ENCODE measurements around the gene DDX50.
"Not testable (repeated sequence)": the region's sequence is repeated elsewhere in the genome, so short reads cannot be mapped to it uniquely, and the experiment has no call there.

DDX50 gene, protein sequence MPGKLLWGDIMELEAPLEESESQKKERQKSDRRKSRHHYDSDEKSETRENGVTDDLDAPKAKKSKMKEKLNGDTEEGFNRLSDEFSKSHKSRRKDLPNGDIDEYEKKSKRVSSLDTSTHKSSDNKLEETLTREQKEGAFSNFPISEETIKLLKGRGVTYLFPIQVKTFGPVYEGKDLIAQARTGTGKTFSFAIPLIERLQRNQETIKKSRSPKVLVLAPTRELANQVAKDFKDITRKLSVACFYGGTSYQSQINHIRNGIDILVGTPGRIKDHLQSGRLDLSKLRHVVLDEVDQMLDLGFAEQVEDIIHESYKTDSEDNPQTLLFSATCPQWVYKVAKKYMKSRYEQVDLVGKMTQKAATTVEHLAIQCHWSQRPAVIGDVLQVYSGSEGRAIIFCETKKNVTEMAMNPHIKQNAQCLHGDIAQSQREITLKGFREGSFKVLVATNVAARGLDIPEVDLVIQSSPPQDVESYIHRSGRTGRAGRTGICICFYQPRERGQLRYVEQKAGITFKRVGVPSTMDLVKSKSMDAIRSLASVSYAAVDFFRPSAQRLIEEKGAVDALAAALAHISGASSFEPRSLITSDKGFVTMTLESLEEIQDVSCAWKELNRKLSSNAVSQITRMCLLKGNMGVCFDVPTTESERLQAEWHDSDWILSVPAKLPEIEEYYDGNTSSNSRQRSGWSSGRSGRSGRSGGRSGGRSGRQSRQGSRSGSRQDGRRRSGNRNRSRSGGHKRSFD

DNA sequence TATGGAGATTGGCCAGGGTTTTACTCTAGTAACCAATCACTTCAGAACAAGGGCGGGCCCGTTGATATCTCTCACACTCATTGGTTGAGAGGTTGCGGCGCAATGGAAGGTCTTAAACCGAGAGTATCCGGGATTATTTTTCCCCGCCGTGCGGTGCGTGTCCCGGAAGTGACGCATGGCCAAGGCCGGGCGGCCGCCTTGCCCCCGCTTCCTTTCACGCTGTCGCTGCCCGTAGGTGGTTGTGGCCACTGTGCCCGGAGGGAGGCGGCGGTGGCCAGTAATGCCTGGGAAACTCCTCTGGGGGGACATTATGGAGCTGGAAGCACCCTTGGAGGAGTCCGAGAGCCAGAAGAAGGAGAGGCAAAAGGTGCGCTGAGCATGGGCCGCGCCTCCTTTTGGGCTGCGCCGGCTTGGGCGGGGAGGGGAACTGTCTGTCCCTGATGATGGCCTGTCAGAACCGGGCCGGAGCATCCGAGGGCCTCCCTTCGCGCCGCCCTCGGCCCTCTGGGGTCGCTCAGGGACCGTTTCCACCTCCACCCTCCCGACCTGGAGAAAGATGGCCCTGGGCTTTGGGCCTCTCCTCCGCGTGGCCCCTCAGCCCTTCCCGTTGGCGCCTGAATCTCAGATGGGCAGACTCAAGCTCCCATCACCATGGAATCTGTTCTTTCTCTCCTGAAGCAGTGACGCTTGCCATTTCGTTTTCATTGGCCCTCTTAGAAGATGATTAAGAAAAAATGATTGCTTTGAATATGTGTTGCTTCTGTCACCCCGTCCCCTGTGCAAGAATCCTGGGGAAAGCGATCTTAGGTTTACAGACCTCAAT lies at the start of gene DDX50:
DDX50 (plus strand) TSS at position 211 of the 823 bp plus-strand sequence; CDS start at position 281, 70 bp downstream.
- peak; percentile 99 for DNase-seq

DNA sequence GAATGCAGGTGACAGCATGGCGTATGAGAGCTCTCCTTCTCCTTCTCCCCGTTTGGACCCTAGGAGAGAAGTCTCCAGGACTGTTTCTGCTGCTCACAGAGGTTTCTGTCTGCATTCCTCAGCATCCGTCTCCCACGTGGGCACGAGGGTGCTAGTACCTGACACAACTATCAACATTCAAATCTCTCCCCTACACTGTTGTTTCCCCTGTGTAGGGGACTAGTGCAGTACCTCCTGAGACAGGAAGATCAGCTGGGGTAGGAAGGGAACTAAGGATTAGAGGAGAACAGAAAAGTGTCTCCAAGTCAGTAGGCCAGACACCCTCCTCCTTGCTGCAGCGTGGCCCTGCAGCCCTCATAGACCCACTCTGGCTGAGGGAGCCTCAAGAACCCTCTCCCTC lies 44.8 kb upstream of the DDX50 start:
- no peak for DNase-seq

DNA sequence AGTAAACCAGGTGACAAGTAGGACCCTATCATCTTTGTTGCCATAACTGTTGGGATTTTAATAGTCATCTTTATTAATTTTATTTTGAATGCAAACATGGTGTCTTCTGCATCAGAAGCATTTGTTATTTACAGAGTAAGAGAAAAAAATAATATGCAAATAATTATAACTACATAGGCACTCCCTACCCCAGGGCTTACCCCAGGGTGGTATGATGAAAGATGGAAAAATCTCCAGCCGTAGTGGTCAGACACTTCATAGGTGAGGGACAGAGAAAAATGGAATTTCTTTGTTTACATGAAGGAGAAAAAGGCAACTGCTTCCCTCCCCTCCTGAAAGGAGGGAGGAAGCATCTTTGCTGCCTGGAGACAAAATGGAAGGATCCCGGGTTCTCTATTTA lies 44.1 kb upstream of the DDX50 start:
- no peak for DNase-seq

DNA sequence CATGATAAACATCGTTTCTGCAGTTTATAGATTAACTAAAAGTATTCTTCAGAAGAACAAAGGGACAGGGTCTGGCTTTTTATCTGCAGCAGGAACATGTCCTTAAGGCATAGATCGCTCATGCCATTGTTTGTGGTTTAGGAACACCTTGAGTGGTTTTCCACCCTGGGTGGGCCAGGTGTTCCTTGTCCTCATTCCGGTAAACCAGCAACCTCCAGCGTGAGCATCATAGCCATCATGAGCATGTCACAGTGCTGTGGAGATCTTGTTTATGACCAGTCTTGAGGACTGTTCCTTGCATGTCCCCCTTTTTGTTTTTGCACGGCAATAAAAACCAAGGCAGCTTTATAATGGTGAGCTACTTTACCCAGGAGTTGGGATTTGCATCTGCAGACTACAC lies 39.9 kb upstream of the DDX50 start:
- no peak for DNase-seq

DNA sequence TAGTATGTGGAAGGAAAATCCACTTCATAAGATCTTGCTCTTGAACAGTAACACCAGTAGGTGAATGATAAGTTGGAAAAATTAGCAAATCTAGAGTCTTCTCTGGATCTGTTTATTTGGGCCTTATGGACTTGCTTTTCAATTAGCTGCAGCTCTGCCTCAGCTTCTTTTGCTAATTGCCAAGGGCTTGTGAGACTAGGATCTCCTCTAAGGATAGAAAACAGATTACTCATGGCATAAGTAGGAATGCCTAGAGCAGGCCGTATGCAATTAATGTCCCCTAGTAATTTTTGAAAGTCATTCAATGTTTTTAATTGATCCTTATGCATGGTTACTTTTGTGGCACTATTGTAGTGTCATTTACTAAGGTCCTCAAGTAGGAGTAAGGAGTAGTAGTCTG lies 36.5 kb upstream of the DDX50 start:
- DNase-seq: no peak

DNA sequence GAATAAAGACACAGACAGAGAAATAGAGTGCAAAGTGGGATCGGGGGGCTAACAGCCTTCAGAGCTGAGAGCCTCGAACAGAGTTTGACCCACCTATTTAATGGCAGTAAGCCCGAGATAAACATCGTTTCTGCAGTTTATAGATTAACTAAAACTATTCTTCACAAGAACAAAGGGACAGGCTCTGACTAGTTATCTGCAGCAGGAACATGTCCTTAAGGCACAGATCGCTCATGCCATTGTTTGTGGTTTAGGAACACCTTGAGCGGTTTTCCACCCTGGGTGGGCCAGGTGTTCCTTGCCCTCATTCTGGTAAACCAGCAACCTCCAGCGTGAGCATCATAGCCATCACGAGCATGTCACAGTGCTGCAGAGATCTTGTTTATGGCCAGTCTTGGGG lies 32.9 kb upstream of the DDX50 start:
- not testable (repeated sequence) for DNase-seq

DNA sequence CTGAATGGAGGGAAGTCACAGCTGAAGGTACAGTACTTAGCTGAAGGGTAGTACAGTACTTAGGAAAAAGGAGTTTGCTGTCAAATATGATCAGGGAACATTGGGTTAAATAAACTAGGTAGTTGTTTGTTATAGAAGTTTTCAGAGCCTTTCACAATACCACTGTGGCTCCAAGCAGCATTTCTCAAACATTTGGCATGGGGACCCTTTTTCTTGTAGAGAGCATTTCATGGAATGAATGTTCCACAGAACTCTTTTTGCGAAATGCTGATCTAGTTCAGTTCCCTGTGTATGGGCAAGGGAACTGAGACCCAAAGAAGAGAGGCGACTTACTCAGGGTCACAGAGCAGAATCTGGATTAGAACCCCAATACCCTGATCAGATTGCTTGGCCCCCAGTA lies 31.5 kb upstream of the DDX50 start:
- DNase-seq: no peak

DNA sequence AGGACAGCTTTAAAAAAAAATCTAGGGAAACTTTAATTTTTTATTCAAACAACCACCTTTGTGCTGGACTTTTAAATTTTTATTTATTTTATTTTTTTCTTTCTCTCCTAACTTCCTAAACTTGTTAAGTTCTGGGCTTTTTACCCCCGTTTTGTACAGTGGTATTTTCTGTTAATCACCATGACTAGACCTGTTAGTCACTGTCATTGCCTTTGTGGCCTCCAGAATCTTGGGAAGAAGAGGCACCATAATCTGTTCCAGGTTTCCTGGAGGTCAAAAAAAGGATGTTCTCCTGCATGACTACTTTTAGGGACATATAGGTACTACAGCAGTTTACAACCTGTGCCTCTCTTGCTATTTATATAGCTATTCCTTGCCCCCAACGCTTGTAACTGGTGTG lies 31.1 kb upstream of the DDX50 start:
- no peak for DNase-seq

DNA sequence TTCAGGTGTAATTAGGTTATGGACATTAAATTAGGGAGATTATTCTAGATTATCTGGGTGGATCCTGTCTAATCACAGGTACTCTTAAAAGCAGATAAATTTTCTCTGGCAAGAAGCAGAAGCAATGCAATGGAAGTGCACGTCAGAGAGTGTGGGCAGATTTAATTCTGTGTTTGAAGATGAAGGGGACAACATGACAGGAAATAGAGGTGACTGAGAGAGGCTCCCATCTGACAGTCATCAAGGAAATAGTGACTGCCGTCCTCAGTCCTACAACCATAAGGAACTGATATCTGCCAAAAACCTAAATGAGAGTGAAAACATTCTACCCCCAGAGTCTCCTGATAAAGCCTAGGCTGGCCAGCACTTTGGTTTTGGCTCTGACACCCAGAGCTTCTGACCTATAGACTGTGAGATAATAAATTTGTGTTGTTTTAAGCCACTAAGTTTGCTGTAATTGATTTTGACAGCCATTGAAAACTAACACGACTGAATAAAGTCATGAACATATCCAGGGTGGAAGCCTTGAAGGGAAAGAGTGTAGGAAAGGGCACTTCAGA lies 30.5 kb upstream of the DDX50 start:
- no peak for DNase-seq

DNA sequence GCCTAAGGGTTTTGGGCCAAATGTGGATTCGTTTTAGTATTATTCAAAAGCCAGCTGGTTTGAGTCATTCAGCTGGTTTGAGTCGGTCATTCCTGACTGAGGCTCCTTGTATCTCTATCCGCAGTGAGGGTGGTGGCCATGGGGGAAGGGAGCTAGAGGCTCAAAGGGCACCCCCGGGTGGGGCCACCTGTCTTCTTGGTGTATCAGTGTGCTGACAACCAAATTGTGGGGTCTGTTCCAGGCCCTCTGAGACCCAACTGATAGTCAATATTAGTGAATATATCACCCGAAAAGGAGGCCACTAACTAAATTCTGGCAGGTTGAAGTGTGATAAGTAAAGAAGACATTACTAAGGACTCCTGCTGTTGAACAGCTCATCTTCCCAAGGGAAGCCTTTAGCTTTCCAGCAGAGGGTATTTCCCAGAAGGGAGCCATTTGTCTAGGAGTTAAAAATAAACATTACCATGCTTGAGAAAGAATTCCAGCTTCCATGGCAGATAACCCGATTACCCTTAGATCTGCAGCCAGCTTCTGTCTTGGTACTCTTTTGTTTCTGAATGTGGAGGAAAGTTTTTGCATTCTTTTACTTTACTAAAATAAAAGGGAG lies 29.9 kb upstream of the DDX50 start:
- DNase-seq: peak; percentile 56

DNA sequence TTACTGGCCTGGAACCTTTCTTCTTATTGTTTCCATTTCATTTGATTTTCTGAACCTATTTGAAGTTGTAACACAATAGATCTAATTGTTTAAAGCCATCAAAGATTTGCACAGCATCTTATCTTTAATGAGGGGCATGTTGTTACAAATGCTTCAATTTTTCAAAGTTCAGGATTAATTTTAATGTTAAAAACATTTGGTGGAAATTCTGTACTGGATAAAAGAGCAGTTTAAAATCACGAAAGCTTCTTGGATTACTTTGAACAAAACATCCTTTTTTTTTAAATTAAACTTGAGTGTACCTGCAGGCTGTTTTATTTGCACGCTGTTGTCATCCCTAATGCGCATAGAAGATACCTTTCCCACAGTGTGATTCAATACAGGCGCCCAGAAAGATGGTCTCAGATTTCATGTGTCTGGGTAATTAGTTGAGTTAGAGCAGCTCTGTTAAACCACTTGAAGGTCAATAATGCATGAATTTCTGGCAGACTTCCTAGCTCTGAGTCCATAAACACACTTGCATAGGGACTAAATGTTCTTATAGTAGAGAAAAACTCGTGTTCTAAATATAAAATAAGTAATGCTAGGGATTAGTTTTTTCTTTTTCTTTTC lies 29.3 kb upstream of the DDX50 start:
- peak; percentile 92 for DNase-seq

DNA sequence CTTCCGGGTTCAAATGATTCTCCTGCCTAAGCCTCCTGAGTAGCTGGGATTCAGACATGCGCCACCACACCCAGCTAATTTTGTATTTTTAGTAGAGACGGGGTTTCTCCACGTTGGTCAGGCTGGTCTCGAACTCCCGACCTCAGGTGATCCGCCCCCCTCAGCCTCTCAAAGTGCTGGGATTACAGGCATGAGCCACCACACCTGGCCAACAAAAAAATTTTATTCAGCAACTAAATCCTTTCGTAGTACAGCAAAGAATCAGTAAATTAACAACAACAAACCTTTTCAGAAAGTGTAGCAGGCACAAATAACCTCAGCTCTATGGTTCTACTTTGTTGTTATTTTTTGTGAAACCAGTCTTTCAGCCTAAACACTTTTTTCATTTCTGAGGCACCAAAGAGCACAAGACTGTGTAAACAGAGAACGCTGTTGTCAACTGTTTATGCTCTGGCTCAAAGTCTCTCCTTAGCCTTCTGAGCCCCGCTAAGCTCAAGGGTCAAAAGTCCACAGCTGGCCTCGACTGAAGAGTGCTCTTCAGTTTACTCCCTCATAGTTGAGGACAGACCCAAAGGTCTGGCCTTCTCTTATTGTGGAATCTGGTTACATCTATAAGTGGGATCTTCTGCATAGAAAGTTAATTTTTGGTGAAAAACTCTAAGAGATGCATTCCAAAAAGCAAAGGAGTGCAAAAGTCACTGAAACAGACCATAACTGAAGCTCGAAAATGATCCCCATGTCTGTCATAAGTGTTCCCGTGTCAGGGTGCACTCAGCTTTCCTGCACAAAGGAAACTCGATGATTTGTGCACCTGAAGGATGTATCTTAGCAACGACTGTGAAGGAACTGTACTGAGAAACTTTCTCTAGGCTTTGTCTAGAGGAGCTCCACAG lies 24.6 kb upstream of the DDX50 start:
- DNase-seq: peak; percentile 4

DNA sequence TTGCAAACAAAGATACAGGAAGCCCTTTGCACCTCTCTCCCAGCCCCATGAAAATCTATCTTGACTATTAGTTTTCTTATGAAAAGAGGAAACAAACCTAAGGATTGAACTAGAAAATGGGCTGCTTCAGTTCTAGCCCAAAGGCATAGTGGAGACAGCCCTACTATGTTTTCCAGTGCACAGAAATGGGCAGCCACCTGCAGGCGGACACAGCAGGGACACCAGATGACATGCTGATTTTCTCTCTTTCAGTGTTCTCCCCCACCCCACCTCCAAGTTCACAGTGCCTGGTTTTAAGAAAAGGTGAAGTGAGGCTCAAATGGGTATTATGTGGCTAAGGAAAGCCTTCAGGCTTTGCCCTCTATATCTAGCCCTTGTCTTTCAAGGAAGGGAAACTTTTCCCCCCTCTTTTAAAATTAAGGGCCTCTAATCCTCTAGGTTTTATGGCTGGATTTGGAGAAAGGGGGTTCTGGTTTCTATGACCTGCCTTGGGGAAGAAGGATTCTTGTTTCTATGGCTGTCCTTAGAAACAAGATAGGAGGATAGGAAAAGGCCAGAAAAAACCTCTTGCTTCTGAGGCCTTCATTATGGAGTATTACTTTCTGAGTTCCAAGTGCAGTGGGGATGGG lies 23.5 kb upstream of the DDX50 start:
- DNase-seq: no peak

DNA sequence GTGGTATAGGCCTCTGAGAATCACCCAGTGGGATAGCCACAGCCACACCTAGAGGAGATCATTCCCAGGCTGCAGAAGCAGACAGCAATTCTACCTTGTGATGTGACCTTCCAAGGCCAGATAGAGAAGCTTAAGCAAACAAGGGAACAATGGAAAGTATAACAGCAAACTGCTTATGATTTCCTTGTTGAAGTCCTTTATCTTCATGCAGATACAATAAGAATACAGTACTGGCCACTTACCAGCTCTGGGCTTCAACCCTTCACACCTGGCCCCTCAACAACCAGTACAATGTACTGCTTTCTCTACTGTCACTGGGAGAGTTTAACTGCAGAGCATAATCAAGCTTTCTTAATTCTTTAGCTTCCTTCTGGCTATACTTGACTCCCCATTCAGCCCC lies 22.6 kb upstream of the DDX50 start:
- peak; percentile 2 for DNase-seq

DNA sequence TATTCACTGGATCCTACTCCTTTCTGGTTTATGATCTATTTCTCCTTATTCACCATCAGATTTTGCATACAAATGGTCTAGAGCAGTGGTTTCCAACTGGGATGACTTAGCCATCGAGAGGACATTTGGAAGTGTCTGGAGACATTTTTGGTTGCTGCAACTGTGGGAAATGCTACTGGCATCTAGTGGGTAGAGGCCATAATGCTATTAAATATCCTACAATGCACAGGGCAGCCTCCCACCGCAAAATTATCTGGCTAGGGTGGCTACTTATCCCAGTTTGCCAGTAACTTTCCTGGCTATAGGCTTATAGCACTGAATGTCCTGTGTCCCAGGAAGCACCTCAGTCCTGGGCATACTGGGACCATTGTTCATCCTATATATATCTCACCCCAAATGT lies 21.5 kb upstream of the DDX50 start:
- no peak for DNase-seq

DNA sequence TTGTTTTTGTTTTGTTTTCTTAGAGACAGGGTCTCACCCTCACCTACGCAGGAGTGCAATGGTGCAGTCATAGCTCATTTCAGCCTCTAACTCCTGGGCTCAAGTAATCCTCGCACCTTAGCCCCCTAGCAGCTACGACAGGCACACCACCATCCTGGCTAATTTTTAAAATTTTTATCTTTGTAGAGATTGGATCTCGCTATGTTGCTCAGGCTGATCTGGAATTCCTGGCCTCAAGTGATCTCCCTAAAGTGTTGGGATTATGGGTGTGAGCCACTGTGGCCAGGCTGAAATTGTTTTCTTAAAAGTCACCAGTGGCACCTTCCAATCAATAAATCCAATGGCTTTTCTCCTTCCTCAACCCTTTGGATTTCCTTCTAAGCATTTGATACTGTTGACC lies 20.9 kb upstream of the DDX50 start:
- DNase-seq: no peak

DNA sequence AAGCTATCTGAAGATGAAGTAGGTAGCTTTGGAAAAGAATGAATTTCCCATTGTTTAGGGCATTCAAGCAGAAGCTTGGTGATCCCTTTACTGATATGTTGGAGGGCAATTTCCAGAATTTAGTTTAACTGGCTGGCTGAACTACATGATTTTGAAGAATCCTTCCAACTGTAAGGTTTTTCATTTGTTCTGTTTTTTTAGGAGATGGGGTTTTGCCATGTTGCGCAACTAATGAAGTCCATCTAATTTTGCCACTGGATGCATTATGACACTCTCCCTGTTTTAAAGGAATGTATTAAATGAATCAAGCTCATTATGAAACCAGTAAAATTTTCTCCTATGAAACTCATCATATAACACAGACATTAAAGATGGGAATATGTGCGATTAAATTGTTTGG lies 6.1 kb upstream of the DDX50 start:
- no peak for DNase-seq

DNA sequence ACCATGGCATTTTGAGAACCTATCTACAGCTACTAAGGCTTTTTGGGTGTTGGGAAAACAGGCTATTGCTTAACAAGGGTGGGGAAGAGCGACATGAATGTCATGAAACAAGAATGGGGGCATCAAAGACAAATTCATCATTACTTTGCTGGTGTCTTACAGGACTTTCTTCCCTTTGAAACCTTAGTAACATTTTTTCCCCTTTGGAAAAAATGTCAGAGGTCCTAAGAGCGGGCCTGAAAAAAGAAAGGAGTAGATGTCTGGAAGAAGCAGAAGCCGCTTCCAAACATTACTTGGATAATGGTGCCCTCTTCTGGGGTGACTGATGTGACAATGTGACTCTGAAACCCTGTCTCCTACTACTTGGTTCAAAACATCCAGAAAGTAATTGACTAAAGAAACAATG lies 3.8 kb upstream of the DDX50 start:
- peak; percentile 58 for DNase-seq

DNA sequence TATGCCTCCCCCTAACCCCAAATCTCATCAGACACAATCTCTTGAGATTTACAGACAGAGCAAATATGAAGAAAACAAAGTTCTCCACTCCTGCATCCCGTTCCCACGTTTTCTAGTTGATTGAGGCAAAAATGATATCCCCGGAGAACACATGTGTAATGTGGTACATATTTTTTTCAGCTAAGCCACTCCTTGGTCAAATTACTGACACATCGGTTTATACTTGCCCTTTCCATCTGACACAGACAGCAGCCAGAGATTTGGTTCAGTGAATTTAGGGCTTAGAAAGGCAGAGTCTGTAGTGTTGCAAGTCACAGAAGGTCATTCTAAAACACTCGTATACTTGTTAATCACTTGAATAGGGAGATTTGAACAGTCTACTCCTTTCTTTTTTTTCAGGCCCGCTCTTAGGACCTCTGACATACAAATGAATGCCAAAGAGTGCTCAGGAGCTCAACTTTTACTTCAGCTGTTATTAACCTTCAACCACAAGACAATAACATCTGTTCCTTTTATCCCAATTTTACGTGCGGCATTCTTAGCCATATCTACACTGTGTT lies 1.8 kb upstream of the DDX50 start:
- no peak for DNase-seq

DNA sequence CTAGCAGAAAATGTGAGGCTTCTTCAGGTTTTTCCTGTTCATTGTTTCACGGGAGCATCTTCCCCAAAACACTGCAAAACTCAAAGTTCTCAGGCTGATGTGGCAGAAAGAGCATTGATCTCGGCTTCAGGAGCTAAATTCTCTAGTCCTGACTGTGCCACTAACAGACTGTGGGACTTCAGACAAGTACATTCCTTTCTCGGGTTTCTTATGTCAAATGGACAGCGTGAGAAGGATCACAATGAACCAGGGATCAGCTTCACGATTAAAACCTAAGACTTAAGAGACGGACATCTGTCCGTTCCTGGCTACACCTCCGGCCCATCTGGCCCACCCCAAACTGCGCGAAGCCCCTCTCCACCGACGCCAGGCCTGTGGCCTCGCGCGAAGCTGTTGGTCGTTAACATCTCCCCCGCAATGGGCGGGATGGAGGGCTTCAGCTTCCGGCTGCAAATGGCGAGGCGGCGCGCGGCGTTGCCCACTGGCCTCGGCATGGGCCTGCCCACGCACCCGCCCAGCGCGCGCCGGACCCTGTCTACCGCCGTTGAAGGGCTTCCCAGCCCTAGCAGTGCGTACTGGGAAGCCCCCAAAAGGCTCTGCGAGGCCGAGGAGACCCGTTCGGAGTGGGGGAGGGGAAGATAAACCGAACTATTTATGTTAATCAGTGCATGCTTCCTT lies 549 bp upstream of the DDX50 start:
- no peak for DNase-seq
